ENCODE data around the gene MAP1LC3C. TPM values are rescaled to one million over a fixed set of nuclear protein-coding genes. Genes with fewer than 3 reads are reported as not detected.

Gene MAP1LC3C
- total RNA-seq = 1 to 10 TPM in 2 of 8 experiments, under 1 TPM in 3, not detected in 3; 0.54 to 4.8 (median 0.92) TPM

GRCh38 chr1:241999026-241999425, at the start of gene MAP1LC3C:
Gene MAP1LC3C, minus strand, starts transcription at chr1:241999098. Its CDS starts 90 bp downstream, at chr1:241999008.
- WGBS, 10 experiments = 0 to 100% (median 22%) methylated on average over 1 to 4 of the region's 4 CpGs; no CpG with 5 or more reads in 2 of the 10 experiments

GRCh38 chr1:242043165-242043564, 44.3 kb upstream of the MAP1LC3C start:
- Histone ChIP-seq H3K4me1 (replicated peaks in 1 of 2) (no peaks in the 10 kb centered on the region), H3K27ac (no peak overlapping the region), H3K4me3 (no peak overlapping the region)
- in situ Hi-C loops (cut with MboI; ENCODE audit: low pct_unique_long_range_greater_than_20kb in 2 of 9, low sequenced_read_pairs in 9 of 9, unreplicated experiment in 9 of 9) = no loop called here
- 25 to 64% (median 41%) methylated on average over 1 to 3 of the region's 3 CpGs; no CpG with 5 or more reads in 4 of the 10 experiments for WGBS, 10 experiments
- no peak for ATAC-seq (replicated peaks in 6 of 8)

More at GRCh38 chr1:241999026-241999425, at the start of gene MAP1LC3C:
- peaks cover 4 to 10% of the 10 kb centered on the region in 2 donors for H3K4me1 ChIP-seq (replicated peaks in 1 of 2)
- in situ Hi-C loops (cut with MboI; ENCODE audit: low pct_unique_long_range_greater_than_20kb in 2 of 9, low sequenced_read_pairs in 9 of 9, unreplicated experiment in 9 of 9) = loop anchor here in 2 of 9 experiments (25.0 kb wide), 1 partner anchor 112 kb away; no protein-coding TSS in a partner anchor
- ATAC-seq (replicated peaks in 6 of 8) = peak in 5 of 8 experiments; percentile 82 to 92 (median 89)
- peak within 1 kb of the TSS in 3 of 5 donors; percentile 7 to 14 (median 10) for H3K4me3 ChIP-seq
- H3K27ac ChIP-seq = no peak within 1 kb of the TSS

GRCh38 chr1:242034392-242034791, 35.5 kb upstream of the MAP1LC3C start:
- WGBS, 10 experiments = 29 to 100% (median 95%) methylated on average over 1 to 5 of the region's 5 CpGs
- in situ Hi-C loops (cut with MboI; ENCODE audit: low pct_unique_long_range_greater_than_20kb in 2 of 9, low sequenced_read_pairs in 9 of 9, unreplicated experiment in 9 of 9) = no loop called here
- Histone ChIP-seq H3K4me1 (replicated peaks in 1 of 2) (peaks cover 8 to 10% of the 10 kb centered on the region in 2 donors), H3K27ac (no peak overlapping the region), H3K4me3 (no peak overlapping the region)
- no peak for ATAC-seq (replicated peaks in 6 of 8)

GRCh38 chr1:242033447-242033846, 34.5 kb upstream of the MAP1LC3C start:
- WGBS, 10 experiments = 0 to 85% (median 55%) methylated on average over 2 to 4 of the region's 4 CpGs; no CpG with 5 or more reads in 2 of the 10 experiments
- H3K4me3 ChIP-seq = no peak overlapping the region
- H3K4me1 ChIP-seq (replicated peaks in 1 of 2) = peaks cover 8 to 10% of the 10 kb centered on the region in 2 donors
- in situ Hi-C loops (cut with MboI; ENCODE audit: low pct_unique_long_range_greater_than_20kb in 2 of 9, low sequenced_read_pairs in 9 of 9, unreplicated experiment in 9 of 9) = no loop called here
- ATAC-seq (replicated peaks in 6 of 8) = peak in 4 of 8 experiments; percentile 38 to 91 (median 80)
- H3K27ac ChIP-seq = peak overlapping the region in 1 of 2 donors; percentile 38

GRCh38 chr1:242030071-242030470, 31.2 kb upstream of the MAP1LC3C start:
- H3K4me1 ChIP-seq (replicated peaks in 1 of 2) = peaks cover 11 to 22% of the 10 kb centered on the region in 2 donors
- no peak overlapping the region for H3K27ac ChIP-seq
- in situ Hi-C loops (cut with MboI; ENCODE audit: low pct_unique_long_range_greater_than_20kb in 2 of 9, low sequenced_read_pairs in 9 of 9, unreplicated experiment in 9 of 9) = no loop called here
- H3K4me3 ChIP-seq = no peak overlapping the region
- no peak for ATAC-seq (replicated peaks in 6 of 8)
- 80 to 100% (median 100%) methylated on average over 1 of the region's 1 CpG; no CpG with 5 or more reads in 3 of the 10 experiments for WGBS, 10 experiments

- 43 to 93% (median 67%) methylated on average over 3 to 13 of the region's 13 CpGs; no CpG with 5 or more reads in 3 of the 10 experiments for WGBS, 10 experiments
- in situ Hi-C loops (cut with MboI; ENCODE audit: low pct_unique_long_range_greater_than_20kb in 2 of 9, low sequenced_read_pairs in 9 of 9, unreplicated experiment in 9 of 9) = loop anchor here in 1 of 9 experiments (10.0 kb wide), 1 partner anchor 419 kb away; no protein-coding TSS in a partner anchor
- Histone ChIP-seq H3K4me1 (replicated peaks in 1 of 2) (peaks cover 3 to 12% of the 10 kb centered on the region in 2 donors), H3K4me3 (no peak overlapping the region), H3K27ac (peak overlapping the region in 1 of 2 donors; percentile 58)
- ATAC-seq (replicated peaks in 6 of 8) = peak in 5 of 8 experiments; percentile 88 to 97 (median 94)
Measured at GRCh38 chr1:242025681-242026080, 26.8 kb upstream of the MAP1LC3C start.

- WGBS, 10 experiments = 0 to 100% (median 68%) methylated on average over 1 to 6 of the region's 6 CpGs; no CpG with 5 or more reads in 2 of the 10 experiments
- in situ Hi-C loops (cut with MboI; ENCODE audit: low pct_unique_long_range_greater_than_20kb in 2 of 9, low sequenced_read_pairs in 9 of 9, unreplicated experiment in 9 of 9) = loop anchor here in 5 of 9 experiments (10.0 to 25.0 kb wide), 5 partner anchors 137 to 1288 kb away; partner anchors contain the start of gene KMO (in 1 of the 5)
- Histone ChIP-seq H3K27ac (no peak overlapping the region), H3K4me1 (replicated peaks in 1 of 2) (peaks cover 3 to 12% of the 10 kb centered on the region in 2 donors), H3K4me3 (no peak overlapping the region)
- ATAC-seq (replicated peaks in 6 of 8) = no peak
Measured at GRCh38 chr1:242023805-242024204, 24.9 kb upstream of the MAP1LC3C start.

- Histone ChIP-seq H3K4me3 (no peak overlapping the region), H3K27ac (no peak overlapping the region), H3K4me1 (replicated peaks in 1 of 2) (no peaks in the 10 kb centered on the region)
- in situ Hi-C loops (cut with MboI; ENCODE audit: low pct_unique_long_range_greater_than_20kb in 2 of 9, low sequenced_read_pairs in 9 of 9, unreplicated experiment in 9 of 9) = loop anchor here in 5 of 9 experiments (25.0 kb wide), 4 partner anchors 132 to 1293 kb away; partner anchors contain the start of gene KMO (in 1 of the 5)
- 19 to 95% (median 84%) methylated on average over 3 to 6 of the region's 6 CpGs; no CpG with 5 or more reads in 2 of the 10 experiments for WGBS, 10 experiments
- ATAC-seq (replicated peaks in 6 of 8) = no peak
Measured at GRCh38 chr1:242019018-242019417, 20.1 kb upstream of the MAP1LC3C start.

- no peak overlapping the region for H3K4me3 ChIP-seq
- WGBS, 10 experiments = 27 to 59% (median 46%) methylated on average over 6 to 10 of the region's 10 CpGs
- H3K4me1 ChIP-seq (replicated peaks in 1 of 2) = no peaks in the 10 kb centered on the region
- no peak overlapping the region for H3K27ac ChIP-seq
- peak in 3 of 8 experiments; percentile 54 to 75 (median 55) for ATAC-seq (replicated peaks in 6 of 8)
- in situ Hi-C loops (cut with MboI; ENCODE audit: low pct_unique_long_range_greater_than_20kb in 2 of 9, low sequenced_read_pairs in 9 of 9, unreplicated experiment in 9 of 9) = loop anchor here in 5 of 9 experiments (25.0 kb wide), 4 partner anchors 130 to 1295 kb away; partner anchors contain the start of gene KMO (in 1 of the 5)
Measured at GRCh38 chr1:242017580-242018233, 18.8 kb upstream of the MAP1LC3C start.

- in situ Hi-C loops (cut with MboI; ENCODE audit: low pct_unique_long_range_greater_than_20kb in 2 of 9, low sequenced_read_pairs in 9 of 9, unreplicated experiment in 9 of 9) = loop anchor here in 5 of 9 experiments (25.0 kb wide), 4 partner anchors 129 to 1296 kb away; partner anchors contain the start of gene KMO (in 1 of the 5)
- ATAC-seq (replicated peaks in 6 of 8) = peak in 2 of 8 experiments; percentile 32 to 46
- H3K27ac ChIP-seq = no peak overlapping the region
- H3K4me3 ChIP-seq = no peak overlapping the region
- H3K4me1 ChIP-seq (replicated peaks in 1 of 2) = no peaks in the 10 kb centered on the region
Measured at GRCh38 chr1:242016479-242016878, 17.6 kb upstream of the MAP1LC3C start.

GRCh38 chr1:242011894-242012660, 13.2 kb upstream of the MAP1LC3C start:
- 76 to 89% (median 80%) methylated on average over 1 to 5 of the region's 5 CpGs; no CpG with 5 or more reads in 5 of the 10 experiments for WGBS, 10 experiments
- H3K27ac ChIP-seq = no peak overlapping the region
- no peak overlapping the region for H3K4me3 ChIP-seq
- no peaks in the 10 kb centered on the region for H3K4me1 ChIP-seq (replicated peaks in 1 of 2)
- in situ Hi-C loops (cut with MboI; ENCODE audit: low pct_unique_long_range_greater_than_20kb in 2 of 9, low sequenced_read_pairs in 9 of 9, unreplicated experiment in 9 of 9) = loop anchor here in 5 of 9 experiments (25.0 kb wide), 4 partner anchors 125 to 1300 kb away; partner anchors contain the start of gene KMO (in 1 of the 5)
- ATAC-seq (replicated peaks in 6 of 8) = peak in 7 of 8 experiments; percentile 8 to 95 (median 86)

- Histone ChIP-seq H3K4me3 (no peak overlapping the region), H3K27ac (no peak overlapping the region), H3K4me1 (replicated peaks in 1 of 2) (no peaks in the 10 kb centered on the region)
- ATAC-seq (replicated peaks in 6 of 8) = peak in 2 of 8 experiments; percentile 20 to 67
- in situ Hi-C loops (cut with MboI; ENCODE audit: low pct_unique_long_range_greater_than_20kb in 2 of 9, low sequenced_read_pairs in 9 of 9, unreplicated experiment in 9 of 9) = loop anchor here in 5 of 9 experiments (25.0 kb wide), 4 partner anchors 122 to 1303 kb away; partner anchors contain the start of gene KMO (in 1 of the 5)
- 0 to 82% (median 48%) methylated on average over 3 to 5 of the region's 5 CpGs for WGBS, 10 experiments
Measured at GRCh38 chr1:242008826-242009495, 10.1 kb upstream of the MAP1LC3C start.

All from motor neuron (in vitro differentiated cells).